GM19455 (cell line): ENCODE measurements around the gene RTN4RL1.
A peak's percentile ranks its signal among the peaks of the same experiment; 100 is the strongest.

ENCODE experiments used
- ATAC-seq: cut with Tn5 transposase; IDR thresholded peaks from one replicate; pipeline ENCODE4 v1.9.1; 2021; ENCODE audit not compliant: unreplicated experiment

Gene RTN4RL1, protein sequence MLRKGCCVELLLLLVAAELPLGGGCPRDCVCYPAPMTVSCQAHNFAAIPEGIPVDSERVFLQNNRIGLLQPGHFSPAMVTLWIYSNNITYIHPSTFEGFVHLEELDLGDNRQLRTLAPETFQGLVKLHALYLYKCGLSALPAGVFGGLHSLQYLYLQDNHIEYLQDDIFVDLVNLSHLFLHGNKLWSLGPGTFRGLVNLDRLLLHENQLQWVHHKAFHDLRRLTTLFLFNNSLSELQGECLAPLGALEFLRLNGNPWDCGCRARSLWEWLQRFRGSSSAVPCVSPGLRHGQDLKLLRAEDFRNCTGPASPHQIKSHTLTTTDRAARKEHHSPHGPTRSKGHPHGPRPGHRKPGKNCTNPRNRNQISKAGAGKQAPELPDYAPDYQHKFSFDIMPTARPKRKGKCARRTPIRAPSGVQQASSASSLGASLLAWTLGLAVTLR

DNA sequence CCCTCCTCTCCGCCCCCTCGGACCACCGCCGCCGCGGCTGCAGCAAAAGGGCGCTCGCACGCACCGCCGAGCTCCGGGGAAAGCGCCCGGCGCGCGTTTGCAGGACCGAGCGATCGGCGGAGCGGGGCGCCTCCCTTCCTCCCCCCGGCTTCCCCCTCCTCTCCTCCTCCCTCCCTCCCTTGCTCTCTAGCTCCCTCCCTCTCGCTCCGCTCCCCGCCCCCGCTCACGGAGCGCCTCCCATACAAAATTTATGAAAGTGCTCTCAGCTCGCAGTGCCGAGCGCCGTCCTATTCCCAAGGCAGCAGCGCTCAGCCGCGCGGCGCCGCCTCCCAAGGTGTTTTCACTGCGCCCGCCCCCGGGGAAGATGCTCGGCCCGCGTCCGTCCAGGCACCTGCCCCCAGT lies at the start of gene RTN4RL1:
TSS of gene RTN4RL1 (minus strand) at position 115 of the 402 bp plus-strand sequence. CDS start 469 bp downstream, outside the sequence.
- no peak for ATAC-seq

DNA sequence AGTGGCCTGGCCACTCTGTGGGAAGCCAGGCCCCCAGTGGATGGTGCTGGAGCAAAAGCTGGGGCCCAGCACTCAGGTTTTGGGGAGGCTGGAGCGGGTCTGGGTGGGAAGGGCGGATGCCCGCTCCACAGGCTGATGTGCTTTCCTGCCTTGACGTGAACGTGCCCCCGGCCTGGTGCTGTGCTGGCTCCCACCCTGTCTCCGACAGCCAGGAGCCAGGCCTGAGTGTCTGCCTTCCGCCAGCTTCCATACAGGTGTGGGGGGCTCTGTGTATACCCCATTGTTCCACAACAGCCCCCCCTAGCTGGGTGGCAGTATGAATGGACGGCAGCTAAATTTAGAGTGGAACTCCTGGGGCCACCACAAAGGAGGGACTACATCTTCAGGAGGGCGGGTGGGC lies 49.8 kb upstream of the RTN4RL1 start:
- ATAC-seq: no peak

DNA sequence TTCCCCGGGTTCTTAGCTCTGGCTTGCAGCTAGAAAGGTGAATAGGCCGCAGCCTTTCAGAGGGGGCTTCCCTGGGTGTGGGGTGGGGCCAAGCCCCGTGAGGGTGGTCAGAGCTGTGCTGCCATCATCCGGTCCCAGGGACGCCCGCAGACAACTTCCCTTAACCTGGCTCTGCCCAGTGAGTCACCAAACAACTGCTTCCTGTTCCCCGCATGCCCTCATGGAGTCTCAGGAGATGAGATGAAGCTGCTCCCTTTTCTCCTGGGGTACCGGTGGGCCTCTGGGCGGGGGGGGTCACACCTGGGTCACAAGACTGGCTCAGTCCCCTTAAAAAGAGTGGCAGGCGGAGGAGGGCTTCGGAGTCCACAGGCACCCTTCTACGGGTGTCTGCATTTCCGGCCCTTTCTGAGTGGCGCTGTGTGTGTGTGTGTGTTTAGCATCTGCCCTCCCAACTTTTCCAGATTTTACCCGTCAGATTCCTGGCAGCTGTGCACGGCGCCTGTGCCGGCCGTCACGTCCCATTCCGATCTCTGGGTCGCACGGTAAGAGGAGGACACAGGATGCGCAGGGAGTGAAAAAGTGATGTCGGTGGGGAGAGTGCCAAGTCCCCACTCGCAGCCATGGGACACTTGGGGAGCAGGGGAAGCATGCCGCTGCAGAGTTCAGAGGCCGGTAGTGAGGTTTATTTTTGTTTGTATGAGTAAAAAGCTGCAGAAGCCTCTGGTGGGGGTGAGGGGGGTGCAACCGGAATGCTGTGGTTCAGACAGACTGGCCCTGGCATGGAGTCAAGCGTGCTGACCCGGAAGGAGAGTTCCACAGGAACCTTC lies 46.5 kb upstream of the RTN4RL1 start:
- ATAC-seq: no peak

DNA sequence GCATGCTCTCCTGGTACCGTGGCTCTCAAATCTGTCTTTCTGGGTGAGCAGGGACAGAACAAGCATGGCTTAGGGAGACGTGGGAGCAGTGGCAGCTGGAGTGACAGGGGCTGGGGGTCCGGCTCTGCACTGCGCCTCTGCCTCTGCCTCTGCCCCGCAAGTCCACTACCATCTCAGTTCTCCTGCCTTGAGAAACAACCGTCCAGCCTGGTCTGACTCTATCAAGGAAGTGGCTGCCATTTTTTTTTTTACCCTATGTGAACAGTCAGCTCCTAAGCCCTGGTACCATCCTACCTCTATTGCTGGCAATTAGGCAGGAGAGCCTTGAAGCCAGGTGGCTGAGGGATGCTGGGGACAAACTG lies 45.9 kb upstream of the RTN4RL1 start:
- ATAC-seq: no peak

DNA sequence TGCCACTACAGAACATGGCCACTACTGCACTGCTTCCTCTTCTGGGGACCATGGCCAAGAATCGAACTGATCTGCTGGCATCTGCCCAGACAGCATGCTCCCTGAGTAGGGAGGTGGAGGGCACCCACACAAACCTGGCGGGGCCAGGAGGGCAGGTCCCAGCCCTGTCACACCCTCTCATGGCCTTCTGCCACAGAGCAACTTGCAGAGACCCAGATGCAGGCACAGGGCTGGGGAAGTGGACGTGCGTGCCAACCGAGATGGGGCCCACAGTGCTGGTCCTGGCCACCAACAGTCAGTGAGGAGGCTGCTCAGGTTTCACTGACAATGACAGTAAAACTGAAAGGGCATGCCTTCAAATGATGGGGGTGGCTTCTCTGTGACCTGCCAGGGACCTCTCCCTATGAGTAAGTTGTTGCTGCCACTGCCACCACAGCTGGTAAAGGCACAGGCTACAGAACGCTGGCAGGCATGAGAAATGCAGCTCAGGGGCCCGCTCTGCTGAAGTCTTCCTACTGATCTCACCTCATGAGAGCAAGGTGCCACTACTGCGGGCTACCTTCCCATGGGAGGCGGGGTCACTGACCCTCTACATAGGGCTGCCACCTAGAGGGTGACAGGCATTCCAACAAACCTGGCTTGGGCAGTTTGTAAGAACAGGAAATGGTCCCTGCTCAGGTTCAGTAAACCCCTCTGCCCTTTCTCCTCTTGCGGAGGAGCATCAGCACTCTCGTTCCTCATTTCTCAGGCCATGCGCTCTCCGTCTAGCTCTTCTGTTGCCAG lies 45.3 kb upstream of the RTN4RL1 start:
- peak; percentile 65 for ATAC-seq

DNA sequence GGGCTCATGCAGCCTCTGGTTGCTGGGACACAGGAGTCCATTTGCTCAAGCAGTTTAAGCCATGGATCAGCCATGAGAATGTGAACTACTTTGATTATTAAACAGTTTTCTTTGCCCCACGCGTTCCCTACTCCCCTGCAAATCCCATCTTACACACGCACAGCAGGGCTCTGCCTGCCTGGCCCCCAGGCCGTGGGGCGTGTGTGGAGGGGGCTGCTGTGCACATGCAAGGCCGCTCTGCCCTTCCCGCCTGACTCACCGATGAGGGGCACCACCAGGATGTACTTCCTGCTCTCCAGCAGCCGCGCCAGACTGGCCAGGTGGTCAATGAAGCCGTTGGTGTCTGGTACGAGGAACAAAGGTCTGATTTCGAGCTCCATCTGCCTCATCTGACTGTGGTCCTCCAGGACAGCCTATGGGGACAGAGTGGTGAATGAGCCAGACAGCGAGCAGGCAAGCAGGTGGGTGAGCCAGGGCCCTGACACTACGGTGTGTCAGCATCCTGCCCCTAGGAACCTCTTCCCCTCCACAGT lies 43.5 kb upstream of the RTN4RL1 start:
- ATAC-seq: no peak

DNA sequence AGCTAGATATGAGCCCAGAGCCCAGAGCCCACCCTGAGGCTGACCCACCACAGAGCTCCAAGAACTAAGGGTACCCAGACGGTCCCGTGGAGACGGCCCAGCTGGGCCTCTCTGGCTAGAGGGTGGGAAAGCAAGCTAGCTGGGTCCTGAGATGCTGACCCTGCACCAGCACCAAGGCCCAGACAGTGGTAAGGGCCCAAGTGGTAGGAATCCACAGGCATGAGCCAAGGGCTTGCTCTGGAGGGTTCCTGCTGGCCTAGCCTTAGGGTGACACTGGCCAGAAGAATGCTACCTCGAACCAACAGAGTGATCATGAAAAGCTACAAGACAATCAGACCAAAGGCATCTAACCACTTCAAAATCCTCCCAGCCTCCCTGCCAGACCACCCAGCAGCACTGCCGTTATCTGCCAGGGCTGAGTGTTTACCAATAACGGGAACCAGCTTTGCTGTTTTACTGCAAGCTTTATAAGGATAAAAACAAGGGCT lies 42.9 kb upstream of the RTN4RL1 start:
- no peak for ATAC-seq

DNA sequence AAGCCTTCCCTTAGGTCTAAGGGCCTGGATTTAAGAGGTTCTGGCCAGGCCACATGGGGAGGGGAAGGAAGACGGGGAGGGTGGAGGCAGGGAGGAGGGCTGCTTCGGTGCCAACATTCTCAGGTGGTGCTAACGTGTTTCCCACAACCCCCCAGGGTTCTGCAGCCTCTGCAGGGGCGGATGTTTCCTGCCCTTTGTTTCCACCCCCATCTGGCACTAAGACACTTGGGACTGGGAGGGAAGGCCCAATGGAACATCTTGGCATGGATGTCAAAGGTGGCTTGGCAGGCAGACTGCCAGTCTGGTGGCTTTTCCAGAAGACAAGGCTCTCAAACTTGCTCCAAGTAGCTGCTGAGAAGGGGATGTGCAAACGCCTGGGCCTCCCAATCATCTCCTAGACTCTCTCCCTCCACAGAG lies 42.5 kb upstream of the RTN4RL1 start:
- no peak for ATAC-seq

DNA sequence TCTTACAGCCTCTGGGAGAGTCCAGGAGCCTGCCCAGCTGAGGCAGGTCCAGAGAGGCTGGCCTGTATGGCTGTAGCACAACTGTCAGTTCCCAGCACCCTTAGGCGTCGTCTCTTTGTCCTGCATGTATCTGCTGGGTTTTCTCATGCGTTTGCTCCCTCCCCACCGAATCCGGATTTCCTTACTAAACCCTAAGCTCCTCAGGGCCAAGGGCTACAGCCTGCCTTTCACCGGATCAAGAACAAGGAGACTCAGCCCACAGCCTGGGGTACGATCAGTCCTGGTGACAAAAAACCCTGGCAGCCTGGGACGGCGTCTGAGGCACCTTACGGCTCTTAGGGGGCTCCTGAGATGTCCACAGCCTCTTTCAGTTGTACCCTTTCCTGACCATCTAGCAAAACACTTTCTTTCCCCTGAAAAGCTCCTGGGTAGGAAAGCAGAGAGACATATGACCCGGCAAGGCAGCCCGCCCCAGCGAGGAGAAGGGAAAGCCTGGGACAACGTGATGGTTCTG lies 42.0 kb upstream of the RTN4RL1 start:
- ATAC-seq: no peak

DNA sequence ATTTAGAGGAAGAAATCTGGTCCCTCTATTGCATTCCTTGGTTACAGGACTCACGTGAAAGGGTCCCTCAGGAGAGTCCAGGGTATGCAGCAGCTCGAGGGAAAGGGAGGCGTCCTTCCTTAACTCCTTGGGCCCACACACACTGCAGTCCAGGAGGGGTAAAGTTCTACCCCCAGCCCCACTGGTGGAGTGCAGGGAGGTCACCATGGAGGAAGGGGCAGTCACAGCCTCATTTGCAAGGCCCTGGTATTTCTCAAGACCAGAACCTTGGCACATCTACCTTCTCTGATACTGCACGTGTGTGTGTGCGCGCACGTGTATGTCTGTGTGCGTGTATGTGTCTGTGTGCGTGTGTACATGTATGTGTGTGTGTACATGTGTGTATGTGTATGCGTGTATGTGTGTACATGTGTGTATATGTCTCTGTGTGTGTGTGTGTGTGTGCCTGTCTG lies 40.8 kb upstream of the RTN4RL1 start:
- no peak for ATAC-seq

DNA sequence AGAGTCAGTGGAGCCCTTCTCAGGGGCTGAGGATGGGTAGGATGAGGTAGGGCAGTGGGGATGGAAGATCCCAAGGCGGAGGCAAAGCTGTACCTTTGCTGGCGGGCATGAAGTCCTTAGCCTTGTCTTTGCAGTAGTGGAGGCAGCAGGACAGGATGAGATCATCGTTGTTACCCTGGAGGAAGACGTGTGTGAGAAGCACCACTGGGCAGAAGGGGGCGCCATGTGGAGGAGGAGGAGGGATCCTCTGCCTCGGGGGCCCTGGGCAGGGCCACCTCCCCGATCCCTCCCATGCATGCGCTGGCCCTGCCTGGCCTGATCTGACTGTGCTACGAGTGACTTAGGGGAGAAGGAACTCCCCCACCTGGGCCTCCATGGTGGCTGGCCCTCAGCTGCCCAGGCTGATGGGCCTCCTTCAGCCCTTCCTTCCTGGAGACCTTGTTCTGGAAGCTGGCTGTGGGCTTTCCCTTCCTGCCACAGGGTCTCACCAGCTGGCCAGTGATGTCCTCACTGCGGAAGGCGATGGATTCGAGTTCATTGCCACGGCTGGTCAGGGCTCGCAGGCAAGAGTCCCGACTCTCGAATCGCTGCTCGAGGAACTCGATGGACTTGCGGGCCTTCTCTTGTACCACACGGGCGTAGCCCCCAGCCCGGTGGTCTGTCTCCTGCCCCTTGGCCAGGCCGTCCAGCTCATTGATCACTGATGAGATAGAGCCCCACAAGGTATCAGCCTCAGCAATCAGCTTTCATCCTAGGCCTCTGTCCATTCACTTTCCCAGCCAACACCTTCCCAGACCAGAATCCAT lies 40.0 kb upstream of the RTN4RL1 start:
- no peak for ATAC-seq

DNA sequence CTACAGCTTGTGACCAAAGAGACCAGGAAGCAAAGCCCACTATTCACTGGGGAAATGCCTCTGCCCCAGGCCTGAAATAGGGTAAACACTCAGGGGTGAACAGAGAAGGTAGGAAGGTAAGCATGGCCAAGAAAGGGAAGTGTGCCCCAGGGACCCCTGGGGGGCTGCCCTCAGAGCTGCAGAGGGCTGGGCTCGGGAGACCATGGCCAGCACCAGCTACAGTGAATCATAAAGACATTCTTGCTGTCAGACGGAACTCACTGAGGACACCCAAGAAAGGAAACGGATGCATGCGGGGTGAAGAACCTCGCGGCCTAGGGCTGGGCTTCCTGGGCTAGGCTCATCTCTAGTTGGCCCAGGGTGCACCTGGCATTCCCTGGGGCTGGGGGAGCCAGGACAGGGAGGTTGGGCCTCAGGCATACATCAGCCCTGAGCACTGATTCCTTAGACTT lies 39.4 kb upstream of the RTN4RL1 start:
- no peak for ATAC-seq

DNA sequence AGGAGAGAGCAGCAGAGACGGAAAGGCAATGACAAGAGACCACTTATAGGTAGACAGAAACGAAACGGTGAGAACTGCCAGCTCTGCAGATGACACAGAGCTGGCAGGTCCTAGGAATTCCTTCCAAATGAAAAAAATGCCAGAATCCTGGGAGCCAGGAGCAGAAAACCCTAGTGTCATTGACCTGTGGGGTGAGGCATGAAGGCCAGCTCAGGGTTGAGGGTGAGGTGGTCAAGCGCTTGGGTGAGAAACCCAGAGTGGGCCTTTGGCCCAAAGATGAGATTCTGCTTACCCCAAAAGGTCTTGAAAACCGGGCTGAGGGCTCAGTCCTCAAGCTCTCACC lies 39.0 kb upstream of the RTN4RL1 start:
- no peak for ATAC-seq

DNA sequence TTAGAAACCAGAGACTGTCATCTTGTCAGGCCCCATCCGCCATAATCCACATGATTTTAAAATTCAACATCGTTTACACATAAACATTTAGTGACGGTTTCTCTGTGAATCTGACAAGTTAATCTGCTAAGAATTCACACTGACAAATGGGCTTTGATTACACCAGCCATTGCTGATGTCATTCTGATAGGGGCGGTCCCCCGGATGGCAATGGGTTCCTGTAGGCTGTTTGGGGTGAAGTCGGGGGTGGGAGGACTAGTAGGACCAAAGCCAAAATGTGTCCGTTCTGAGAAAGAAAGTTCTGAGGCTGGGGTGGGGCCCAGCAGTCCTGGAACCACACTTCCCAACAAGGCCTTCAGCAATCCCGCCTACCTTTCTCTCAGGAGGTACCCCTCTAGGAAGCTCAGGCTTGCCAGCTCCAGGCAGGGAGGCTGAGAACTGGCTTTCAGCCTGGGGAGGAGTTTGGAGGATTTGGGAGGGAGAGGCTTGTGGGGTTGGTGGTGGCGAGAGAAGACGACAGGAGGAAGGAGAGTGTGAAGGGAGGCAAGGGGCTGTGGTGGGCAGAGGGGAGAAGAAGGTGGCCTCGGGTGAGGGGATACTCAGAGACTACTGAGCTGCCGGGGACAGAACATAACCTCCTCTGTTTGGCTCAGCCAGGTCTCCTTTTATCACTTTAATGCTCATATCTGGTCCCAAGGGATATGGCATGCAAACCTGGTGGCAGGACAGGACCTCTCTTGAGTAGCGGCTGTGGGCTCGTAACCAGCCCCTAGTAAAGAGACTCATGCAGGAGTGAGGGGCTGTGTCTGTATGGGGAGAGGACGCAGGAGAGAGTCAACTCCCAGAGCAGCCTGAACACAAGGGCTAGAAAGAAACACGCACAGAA lies 38.4 kb upstream of the RTN4RL1 start:
- no peak for ATAC-seq

DNA sequence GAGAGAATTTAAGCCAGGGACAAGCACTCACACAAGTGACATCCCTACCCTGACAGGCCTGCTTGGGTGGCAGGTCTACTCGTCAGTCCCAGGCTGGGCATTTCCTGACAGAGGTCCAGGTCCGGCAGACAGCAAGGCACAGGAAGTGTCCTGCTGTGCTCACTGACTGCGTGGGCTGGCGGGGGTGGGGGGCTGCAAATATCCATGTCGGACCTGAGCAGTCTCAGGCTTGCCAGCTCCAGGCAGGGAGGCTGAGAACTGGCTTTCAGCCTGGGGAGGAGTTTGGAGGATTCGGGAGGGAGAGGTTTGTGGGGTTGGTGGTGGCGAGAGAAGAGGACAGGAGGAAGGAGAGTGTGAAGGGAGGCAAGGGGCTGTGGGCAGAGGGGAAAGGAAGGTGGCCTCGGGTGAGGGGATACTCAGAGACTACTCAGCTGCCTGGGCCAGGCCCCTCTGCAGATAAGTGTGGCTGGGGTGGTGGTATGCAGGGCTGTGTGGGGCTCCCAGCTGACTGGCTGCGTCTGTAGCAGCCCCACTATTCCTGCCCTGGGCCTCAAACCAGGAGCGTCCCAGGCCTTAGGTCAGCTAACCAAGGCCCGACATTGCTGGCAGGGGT lies 37.5 kb upstream of the RTN4RL1 start:
- ATAC-seq: no peak

DNA sequence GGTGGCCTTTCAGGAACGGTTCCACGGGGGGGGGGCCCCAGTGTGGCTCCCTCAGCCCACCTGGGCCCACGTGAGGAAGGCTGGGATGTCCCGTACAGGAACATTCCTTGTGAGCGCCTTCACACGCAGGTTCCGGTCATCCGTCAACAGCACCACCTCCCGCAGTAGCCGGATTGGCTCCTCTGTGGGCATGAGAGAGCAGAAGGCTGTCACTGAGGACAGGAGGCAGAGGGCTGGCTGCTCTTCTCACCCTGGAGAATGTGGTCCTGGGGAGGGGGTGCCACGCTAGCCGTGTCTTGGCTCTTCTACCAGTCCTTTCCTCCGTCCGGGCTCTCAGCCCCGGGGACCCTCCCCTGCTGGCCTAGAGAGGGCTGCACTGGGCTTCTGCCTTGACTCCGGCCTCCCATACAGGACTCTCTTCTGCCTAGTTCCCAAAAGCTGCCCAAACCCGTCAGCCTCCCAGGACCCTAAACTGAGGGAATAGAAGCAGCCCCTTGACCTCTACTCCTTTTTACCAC lies 36.4 kb upstream of the RTN4RL1 start:
- ATAC-seq: no peak

DNA sequence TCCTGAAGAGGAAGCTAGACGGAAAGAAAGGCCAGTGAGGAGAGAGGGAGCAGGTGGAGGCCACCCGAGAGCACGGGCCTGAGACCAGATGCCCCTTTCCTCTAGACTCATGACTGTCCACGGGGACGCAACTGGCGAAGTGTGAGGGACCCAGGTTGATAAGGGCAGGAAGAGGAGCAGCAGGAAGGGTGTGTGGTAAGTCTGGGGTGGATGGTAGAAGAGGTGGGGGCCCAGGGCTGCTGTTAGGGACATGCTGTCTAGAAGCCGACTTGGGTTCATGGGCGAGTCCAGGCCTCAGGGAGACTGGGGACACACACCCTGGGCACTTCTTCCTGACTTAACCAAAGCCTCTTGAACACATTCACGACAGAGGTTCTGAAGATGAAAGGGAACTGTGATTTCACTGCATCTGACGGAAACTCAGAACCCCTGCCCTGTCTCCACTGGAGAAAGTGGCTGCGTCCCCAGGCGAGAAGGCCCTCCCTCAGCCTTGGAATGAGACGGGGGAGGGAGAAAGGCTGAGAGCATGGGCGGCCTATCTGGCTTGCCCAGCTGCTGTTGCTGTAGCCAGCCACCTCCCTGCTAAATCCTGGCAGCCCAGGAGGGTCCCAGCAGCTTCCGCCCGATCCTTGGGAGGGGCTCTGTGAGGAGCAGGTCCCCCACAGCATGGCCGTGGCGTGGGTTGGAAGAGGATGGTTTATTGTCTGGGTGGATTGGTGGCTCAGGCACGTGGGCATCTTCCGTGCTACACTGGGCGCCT lies 35.7 kb upstream of the RTN4RL1 start:
- ATAC-seq: no peak

DNA sequence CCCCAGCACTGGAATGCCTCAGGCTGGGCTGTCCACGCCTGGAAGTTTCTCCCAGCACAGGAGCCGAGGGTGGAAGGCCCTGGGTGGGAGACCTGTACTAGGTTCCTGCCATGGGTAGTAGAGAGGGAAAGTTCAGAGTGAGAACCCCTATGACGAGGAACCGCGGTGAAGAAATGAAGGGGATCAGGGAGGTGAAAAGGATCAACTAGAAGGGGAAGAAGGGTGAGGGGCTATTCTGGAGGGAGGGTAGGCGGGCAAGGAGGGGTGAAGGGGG lies 35.2 kb upstream of the RTN4RL1 start:
- no peak for ATAC-seq
